Fibroblast of skin of left biceps (primary cell): ENCODE measurements around the gene IFNGR1.
"Not testable (repeated sequence)": the region's sequence is repeated elsewhere in the genome, so short reads cannot be mapped to it uniquely, and the experiment has no call there.

Experiments used
- DNase-seq, 2 experiments: peaks; one replicate each; pipeline ENCODE4 v3.0.0-alpha.2; 2013; ENCODE audit warnings: low read depth in 2 of 2

Gene IFNGR1

GRCh38 chr6:137218917-137219663 lies at the start of gene IFNGR1:
Gene IFNGR1, minus strand, starts transcription at chr6:137219385. Its CDS starts 58 bp downstream, at chr6:137219327.
- peak; percentile 53 to 61 for DNase-seq

- no peak for DNase-seq
Observed at GRCh38 chr6:137268911-137269310, 49.7 kb upstream of the IFNGR1 start.

- no peak for DNase-seq
Observed at GRCh38 chr6:137266309-137266586, 47.1 kb upstream of the IFNGR1 start.

- no peak for DNase-seq
Observed at GRCh38 chr6:137265561-137266308, 46.5 kb upstream of the IFNGR1 start.

- no peak for DNase-seq
Observed at GRCh38 chr6:137264311-137265075, 45.3 kb upstream of the IFNGR1 start.

GRCh38 chr6:137261761-137262160 lies 42.6 kb upstream of the IFNGR1 start:
- no peak for DNase-seq

GRCh38 chr6:137261361-137261760 lies 42.2 kb upstream of the IFNGR1 start:
- DNase-seq, result no peak

- DNase-seq, result no peak
Observed at GRCh38 chr6:137260217-137260616, 41.0 kb upstream of the IFNGR1 start.

GRCh38 chr6:137259349-137259748 lies 40.2 kb upstream of the IFNGR1 start:
- DNase-seq, result no peak

GRCh38 chr6:137258170-137258569 lies 39.0 kb upstream of the IFNGR1 start:
- no peak for DNase-seq

GRCh38 chr6:137256350-137257103 lies 37.3 kb upstream of the IFNGR1 start:
- DNase-seq, result no peak

- no peak for DNase-seq
Observed at GRCh38 chr6:137254966-137255365, 35.8 kb upstream of the IFNGR1 start.

GRCh38 chr6:137254430-137254829 lies 35.2 kb upstream of the IFNGR1 start:
- DNase-seq, result not testable (repeated sequence)

- DNase-seq, result no peak
Observed at GRCh38 chr6:137248702-137249101, 29.5 kb upstream of the IFNGR1 start.

GRCh38 chr6:137247724-137248123 lies 28.5 kb upstream of the IFNGR1 start:
- no peak for DNase-seq

GRCh38 chr6:137246791-137247202 lies 27.6 kb upstream of the IFNGR1 start:
- DNase-seq, result no peak

GRCh38 chr6:137246164-137246563 lies 27.0 kb upstream of the IFNGR1 start:
- DNase-seq, result no peak

- no peak for DNase-seq
Observed at GRCh38 chr6:137241481-137242038, 22.4 kb upstream of the IFNGR1 start.

- DNase-seq, result no peak
Observed at GRCh38 chr6:137240168-137240567, 21.0 kb upstream of the IFNGR1 start.

GRCh38 chr6:137237413-137238170 lies 18.4 kb upstream of the IFNGR1 start:
- DNase-seq, result no peak
